Parathyroid adenoma (tissue), 2 donors: ENCODE measurements around the gene NHSL2.

Experiments used
- H2AFZ ChIP-seq: fragments of 300-600 bp; sonication (generic); one replicate; pipeline ENCODE4 v1.7.0; 2017; ENCODE audit warnings: antibody characterized with exemption, mild to moderate bottlenecking
- H3K27ac ChIP-seq: fragments of 300-600 bp; sonication (generic); one replicate; pipeline ENCODE4 v1.7.0; 2017
- H3K27me3 ChIP-seq: fragments of 300-600 bp; sonication (generic); one replicate; pipeline ENCODE4 v1.7.0; 2017; ENCODE audit warnings: low read length; ENCODE audit not compliant: control insufficient read depth, insufficient read depth
- H3K36me3 ChIP-seq: fragments of 300-600 bp; sonication (generic); one replicate; pipeline ENCODE4 v1.7.0; 2017; ENCODE audit warnings: low read length; ENCODE audit not compliant: control insufficient read depth, insufficient read depth
- H3K4me1 ChIP-seq: fragments of 300-600 bp; sonication (generic); one replicate; pipeline ENCODE4 v1.7.0; 2017; ENCODE audit warnings: control low read depth
- H3K4me2 ChIP-seq: fragments of 300-600 bp; sonication (generic); one replicate; pipeline ENCODE4 v1.7.0; 2017; ENCODE audit warnings: low read length
- H3K4me3 ChIP-seq: fragments of 300-600 bp; sonication (generic); one replicate; pipeline ENCODE4 v1.7.0; 2017; ENCODE audit warnings: low read depth, low read length
- H3K79me2 ChIP-seq: fragments of 300-600 bp; sonication (generic); one replicate; pipeline ENCODE4 v1.7.0; 2017; ENCODE audit warnings: control low read depth
- H3K9ac ChIP-seq: fragments of 300-600 bp; sonication (generic); one replicate; pipeline ENCODE4 v1.7.0; 2017; ENCODE audit warnings: mild to moderate bottlenecking
- H3K9me3 ChIP-seq: fragments of 300-600 bp; sonication (generic); one replicate; pipeline ENCODE4 v1.7.0; 2017; ENCODE audit warnings: low read length; ENCODE audit not compliant: control insufficient read depth
- TF ChIP-seq, protein P1 (sequence below): fragments of 300-600 bp; sonication (generic); IDR thresholded peaks from one replicate; pipeline ENCODE4 v1.7.0; 2017; ENCODE audit warnings: antibody characterized with exemption, mild to moderate bottlenecking
- donor health status: primary hyperparathyroidism.

NHSL2 gene

DNA sequence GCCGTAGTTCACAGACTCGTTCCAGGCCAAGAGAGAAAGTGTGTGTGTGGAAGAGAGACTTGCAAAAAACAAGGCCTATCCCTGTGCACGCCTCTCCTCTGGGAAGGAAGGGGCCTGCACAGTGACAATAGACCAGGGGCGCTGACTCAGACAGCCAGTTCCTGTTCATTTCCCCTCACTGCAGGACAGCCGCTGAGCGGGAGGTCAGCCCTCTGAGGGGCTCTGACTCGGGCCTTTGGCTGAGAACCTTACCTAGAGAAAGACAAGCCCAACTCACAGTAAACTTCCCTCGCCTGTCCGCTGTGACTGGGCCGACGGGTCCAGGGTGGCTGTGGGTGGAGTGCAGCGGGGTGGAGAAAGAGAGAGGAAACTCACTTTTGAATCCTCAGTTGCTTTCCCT is 169.0 kb downstream of the NHSL2 start:
- Histone ChIP-seq H3K27ac (no peak overlapping the region), H3K36me3 (no peaks in the 10 kb centered on the region), H3K4me1 (peaks cover 6% of the 10 kb centered on the region), H3K9me3 (no peaks in the 10 kb centered on the region), H3K9ac (no peak overlapping the region), H3K4me3 (no peak overlapping the region), H3K4me2 (no peak overlapping the region), H2AFZ (no peak overlapping the region), H3K27me3 (no peaks in the 10 kb centered on the region), H3K79me2 (peaks cover 3% of the 10 kb centered on the region)
- TF ChIP-seq, protein P1, sequence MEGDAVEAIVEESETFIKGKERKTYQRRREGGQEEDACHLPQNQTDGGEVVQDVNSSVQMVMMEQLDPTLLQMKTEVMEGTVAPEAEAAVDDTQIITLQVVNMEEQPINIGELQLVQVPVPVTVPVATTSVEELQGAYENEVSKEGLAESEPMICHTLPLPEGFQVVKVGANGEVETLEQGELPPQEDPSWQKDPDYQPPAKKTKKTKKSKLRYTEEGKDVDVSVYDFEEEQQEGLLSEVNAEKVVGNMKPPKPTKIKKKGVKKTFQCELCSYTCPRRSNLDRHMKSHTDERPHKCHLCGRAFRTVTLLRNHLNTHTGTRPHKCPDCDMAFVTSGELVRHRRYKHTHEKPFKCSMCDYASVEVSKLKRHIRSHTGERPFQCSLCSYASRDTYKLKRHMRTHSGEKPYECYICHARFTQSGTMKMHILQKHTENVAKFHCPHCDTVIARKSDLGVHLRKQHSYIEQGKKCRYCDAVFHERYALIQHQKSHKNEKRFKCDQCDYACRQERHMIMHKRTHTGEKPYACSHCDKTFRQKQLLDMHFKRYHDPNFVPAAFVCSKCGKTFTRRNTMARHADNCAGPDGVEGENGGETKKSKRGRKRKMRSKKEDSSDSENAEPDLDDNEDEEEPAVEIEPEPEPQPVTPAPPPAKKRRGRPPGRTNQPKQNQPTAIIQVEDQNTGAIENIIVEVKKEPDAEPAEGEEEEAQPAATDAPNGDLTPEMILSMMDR = no peak

DNA sequence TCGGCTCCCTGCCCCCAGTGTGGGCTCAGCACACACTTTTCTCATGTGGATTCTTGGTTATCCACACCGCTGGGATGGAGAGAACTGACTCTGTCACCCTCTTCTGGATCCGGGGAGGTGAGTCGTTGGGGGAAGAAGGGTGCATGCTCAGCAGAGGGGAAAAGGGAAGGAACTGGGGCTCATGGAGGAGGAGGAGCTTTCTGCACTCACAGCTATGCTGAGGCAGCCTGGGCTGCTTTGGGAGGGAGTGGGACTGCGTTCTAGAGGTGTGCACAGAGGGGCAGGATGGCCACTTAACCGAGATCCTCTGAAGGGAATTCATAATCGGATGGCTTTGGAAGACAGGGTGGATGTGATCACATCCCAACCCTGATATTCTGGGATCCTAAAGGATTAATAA is 169.5 kb downstream of the NHSL2 start:
- TF ChIP-seq, protein P1 = no peak
- Histone ChIP-seq H3K9me3 (no peaks in the 10 kb centered on the region), H3K36me3 (no peaks in the 10 kb centered on the region), H3K9ac (no peak overlapping the region), H2AFZ (no peak overlapping the region), H3K4me2 (no peak overlapping the region), H3K27ac (no peak overlapping the region), H3K79me2 (peaks cover 3% of the 10 kb centered on the region), H3K4me3 (no peak overlapping the region), H3K27me3 (no peaks in the 10 kb centered on the region), H3K4me1 (peaks cover 6% of the 10 kb centered on the region)

DNA sequence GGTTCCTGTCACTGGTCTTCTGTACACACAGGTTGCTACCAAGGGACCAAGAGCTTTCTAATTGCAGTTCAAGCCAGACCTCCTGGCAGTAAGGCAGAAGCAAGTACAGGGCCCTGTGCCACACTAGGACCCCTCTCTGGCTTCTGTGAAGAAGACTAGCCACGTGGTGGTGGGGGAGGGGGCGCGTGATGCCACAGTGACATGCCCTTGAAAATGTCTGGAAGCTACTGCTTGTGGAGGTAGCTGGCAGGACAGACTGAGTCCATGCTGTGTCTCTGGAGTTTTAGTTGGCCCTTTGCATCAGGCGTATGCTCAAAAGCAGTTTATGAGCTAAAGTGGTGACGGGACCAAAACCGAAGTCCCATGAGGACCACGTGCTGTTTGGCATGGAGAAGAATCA is 170.2 kb downstream of the NHSL2 start:
- H3K27me3 ChIP-seq = no peaks in the 10 kb centered on the region
- TF ChIP-seq, protein P1 = no peak
- H3K36me3 ChIP-seq = no peaks in the 10 kb centered on the region
- no peak overlapping the region for H3K4me2 ChIP-seq
- H3K27ac ChIP-seq = no peak overlapping the region
- no peak overlapping the region for H2AFZ ChIP-seq
- H3K79me2 ChIP-seq = peaks cover 3% of the 10 kb centered on the region
- H3K4me3 ChIP-seq = no peak overlapping the region
- H3K4me1 ChIP-seq = peaks cover 6% of the 10 kb centered on the region
- no peaks in the 10 kb centered on the region for H3K9me3 ChIP-seq
- H3K9ac ChIP-seq = no peak overlapping the region

DNA sequence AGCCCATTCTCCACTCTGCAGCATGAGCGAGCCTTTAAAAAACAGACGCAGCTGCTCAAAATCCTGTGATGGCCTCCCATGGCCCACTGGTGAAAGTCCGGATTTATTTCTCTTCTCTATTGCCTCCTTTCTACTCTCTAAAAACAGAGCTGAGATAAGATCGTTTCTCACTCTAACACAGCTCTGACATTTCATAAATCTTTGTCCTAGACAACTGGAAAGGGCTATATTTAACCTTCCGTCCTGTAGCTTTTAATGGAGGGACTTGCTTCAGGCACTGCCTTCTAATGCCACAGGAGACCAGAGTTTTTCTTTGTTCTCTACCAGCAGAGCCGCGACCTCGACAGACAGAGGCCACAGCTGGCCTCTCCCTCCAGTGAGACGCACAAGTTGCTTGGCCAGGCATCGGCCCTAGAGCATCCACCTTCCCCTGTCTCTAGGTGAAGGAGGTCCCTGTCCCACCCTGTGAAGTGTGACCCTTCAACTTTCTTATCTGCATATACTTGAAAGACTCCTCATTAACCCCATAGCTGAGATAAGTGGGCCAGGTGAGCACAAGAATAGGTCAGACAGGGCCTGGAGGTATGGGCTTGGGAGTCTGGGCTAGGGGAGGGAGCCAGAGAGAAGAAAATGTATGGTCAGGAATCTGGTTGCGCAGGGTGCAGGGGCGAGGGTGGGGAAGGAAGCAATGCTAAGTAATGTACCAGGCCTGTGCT is 171.1 kb downstream of the NHSL2 start:
- peak overlapping the region; percentile 53 for H3K27ac ChIP-seq
- no peaks in the 10 kb centered on the region for H3K36me3 ChIP-seq
- H3K27me3 ChIP-seq = no peaks in the 10 kb centered on the region
- peaks cover 3% of the 10 kb centered on the region for H3K79me2 ChIP-seq
- no peak overlapping the region for H3K9ac ChIP-seq
- H3K9me3 ChIP-seq = no peaks in the 10 kb centered on the region
- no peak overlapping the region for H3K4me3 ChIP-seq
- TF ChIP-seq, protein P1 = no peak
- no peak overlapping the region for H3K4me2 ChIP-seq
- H2AFZ ChIP-seq = peak overlapping the region; percentile 70
- H3K4me1 ChIP-seq = peaks cover 6% of the 10 kb centered on the region

DNA sequence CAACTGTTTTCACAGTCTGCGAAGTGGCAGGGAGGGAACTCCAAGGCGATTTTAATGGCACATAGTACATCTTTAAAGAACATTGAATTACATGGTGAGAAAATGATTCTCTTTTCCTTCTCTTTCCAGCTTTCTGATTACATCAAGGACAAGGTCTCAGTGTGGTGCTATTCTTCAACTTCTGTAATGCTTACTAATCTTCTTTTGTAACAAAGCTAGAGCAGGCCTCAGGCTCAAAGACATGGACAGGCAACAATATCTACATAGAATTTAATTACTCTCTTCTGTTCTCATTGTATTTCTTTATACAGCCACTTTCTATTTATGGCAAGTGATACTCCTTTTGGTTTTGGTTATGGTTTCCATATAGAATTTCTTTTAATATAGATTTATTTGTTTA is 172.6 kb downstream of the NHSL2 start:
- Histone ChIP-seq H3K36me3 (no peaks in the 10 kb centered on the region), H3K79me2 (peaks cover 3% of the 10 kb centered on the region)

More for the DNA sequence above, 172.6 kb downstream of the NHSL2 start:
- peaks cover 6% of the 10 kb centered on the region for H3K4me1 ChIP-seq
- H3K27ac ChIP-seq = no peak overlapping the region
- no peaks in the 10 kb centered on the region for H3K27me3 ChIP-seq
- no peaks in the 10 kb centered on the region for H3K9me3 ChIP-seq
- no peak overlapping the region for H3K4me2 ChIP-seq
- TF ChIP-seq, protein P1 = no peak
- H2AFZ ChIP-seq = no peak overlapping the region
- no peak overlapping the region for H3K4me3 ChIP-seq
- H3K9ac ChIP-seq = no peak overlapping the region
